ENCODE data around the gene GPC5.
A peak's percentile ranks its signal among the peaks of the same experiment; 100 is the strongest.
"Not testable (repeated sequence)": the region's sequence is repeated elsewhere in the genome, so short reads cannot be mapped to it uniquely, and the experiment has no call there.

Gene GPC5

DNA sequence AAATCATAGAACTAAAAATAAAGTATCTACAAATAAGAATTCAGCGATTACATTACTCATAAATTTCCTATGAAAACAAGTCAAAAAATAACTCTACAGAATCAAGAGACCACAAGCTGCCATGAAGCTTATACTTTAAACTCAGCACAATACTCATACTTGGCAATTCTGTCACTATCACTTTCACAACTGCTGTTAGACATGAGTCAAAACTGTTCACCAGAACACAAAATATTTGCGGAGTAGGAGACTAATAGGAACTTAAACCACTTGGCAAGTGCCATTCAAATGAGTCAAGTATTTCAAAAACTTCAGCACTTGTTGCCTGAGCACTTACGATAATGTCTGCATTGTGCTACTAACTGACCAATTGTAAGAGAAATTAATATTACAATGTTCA, 1440.4 kb downstream of the GPC5 start:
- peak; percentile 81 for DNase-seq (ENCODE audit: low read depth)

GRCh38 chr13:92842145-92842544, 1443.7 kb downstream of the GPC5 start:
- DNase-seq (ENCODE audit: low read depth), result peak; percentile 69

DNA sequence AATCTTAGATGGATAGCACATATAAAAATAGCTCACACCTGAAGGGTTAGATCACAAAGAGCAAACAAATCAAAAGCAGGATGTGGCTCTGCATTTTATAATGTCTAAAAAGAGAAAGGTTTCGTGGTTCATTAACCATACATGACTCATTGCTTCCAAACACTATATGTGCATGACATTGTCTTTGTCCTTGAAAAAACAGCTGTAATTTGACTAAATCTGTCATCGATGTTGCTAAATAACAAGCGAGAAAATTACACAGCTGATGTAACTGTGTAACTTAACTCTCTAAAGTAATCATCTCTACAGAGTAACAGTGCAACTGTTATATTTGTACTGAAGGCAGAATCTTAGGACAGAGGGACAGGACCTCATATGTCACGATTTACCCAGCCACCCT, 1445.1 kb downstream of the GPC5 start:
- DNase-seq (ENCODE audit: low read depth), result peak; percentile 51

DNA sequence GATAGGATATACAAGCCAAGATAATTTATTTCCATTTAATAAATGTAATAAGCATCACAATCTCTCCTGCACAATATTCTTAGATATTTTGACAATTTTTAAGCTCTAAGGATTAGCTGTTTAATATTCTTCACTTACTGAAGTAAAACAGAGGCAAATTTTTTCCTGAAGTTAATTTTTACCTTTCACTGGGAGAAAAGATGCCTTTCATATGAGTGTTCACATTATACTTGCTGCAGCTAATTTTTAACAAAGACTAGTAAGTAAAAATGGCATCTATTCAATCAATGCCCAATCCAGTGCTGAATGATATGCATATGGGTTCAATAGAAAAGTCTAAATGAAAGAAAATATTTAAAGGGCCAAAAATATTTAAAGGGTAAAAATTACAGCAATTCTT, 1451.0 kb downstream of the GPC5 start:
- no peak for DNase-seq (ENCODE audit: low read depth)

DNA sequence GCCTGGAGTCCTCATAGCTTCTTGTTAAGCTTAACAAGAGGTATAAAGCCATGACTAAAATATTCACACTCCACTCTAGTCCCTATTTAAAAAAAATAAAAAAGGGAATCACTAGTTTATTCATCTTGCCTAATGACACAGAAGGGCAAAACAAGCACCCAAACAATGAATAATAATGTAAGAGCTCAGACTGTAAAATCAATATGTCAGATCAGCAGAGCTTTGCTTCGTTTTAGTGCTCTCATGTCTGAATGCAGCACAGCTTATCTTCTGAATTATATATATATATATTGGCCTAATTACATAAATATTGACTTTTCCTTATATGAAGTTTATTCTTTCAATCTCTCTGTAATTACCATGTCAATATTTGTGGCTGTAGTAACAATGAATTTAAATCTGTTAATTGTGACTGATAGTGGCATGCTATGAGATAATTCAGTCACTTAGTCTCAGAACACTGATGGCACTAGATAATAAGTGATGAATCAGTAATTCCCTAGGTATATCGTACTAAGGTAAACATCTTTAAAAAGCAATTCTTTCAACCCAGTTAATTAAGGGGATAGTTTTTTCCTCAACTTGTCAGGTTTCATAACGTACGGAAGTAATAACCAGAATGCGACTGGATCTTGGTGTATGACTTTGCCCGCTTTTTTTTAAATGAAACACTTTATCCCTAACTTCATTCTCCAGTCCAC, 1466.3 kb downstream of the GPC5 start:
- no peak for DNase-seq (ENCODE audit: low read depth)

GRCh38 chr13:92873029-92873428, 1474.6 kb downstream of the GPC5 start:
- no peak for DNase-seq (ENCODE audit: low read depth)

DNA sequence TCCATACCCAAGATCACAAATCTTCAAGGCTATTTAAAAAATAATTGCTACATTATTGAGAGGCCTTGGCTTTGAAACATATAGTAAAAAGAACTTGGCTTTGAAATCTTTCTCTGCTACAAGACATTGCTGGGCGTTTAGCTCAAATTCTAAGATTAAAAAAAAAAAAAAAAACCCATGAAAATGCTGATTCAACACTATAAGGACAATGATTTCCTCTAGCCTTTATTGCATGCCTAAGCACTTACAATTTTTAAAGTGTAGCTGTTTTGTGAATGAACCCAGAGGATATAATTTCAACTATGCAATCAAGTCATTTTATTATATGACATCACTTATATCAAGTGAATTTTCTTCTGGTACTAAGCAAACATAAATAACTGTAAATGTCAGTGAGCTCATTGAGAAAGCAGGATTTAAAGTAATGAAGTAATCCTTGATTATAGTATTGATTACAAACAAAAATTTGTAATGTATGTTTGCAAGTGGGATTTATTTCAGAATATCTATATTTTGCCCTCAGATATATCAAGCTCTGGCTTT, 1488.2 kb downstream of the GPC5 start:
- DNase-seq (ENCODE audit: low read depth), result no peak

DNA sequence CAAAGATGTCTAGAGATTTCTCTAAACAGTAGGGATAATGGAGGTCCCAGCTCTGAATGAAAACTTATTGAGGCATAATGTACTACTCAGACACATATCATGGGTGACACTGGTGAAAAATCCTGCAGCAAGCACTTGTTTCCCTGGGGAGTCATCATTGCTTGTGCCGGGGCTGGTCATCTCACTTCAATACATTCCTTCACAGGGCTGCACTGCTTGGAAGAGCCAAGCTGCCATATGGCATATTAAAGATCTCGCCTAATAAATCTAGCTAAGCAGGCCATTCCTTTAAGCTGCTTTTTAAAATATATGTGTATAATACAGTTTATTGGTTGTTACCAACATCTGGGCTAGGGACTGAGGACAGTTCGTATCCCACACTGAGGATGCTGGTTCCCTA, 1496.0 kb downstream of the GPC5 start:
- DNase-seq (ENCODE audit: low read depth), result no peak

- DNase-seq (ENCODE audit: low read depth), result peak; percentile 1
Measured at GRCh38 chr13:92896842-92897241, 1498.4 kb downstream of the GPC5 start.

DNA sequence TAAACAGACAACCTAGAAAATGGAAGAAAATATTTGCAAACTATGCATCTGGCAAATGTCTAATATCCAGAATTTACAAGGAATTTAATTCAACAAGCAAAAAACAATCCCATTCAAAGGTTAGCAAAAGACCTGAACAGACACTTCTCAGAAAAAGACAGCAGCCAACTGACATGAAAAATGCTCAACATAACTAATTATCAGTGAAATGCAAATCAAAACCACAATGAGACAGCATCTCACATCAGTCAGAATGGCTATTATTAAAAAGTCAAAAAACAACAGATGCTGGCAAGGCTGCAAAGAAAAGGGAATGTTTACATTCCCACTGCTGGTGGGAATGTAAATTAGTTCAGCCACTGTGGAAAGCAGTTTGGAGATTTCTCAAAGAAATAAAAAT, 1500.5 kb downstream of the GPC5 start:
- DNase-seq (ENCODE audit: low read depth), result not testable (repeated sequence)

GRCh38 chr13:92900446-92900845, 1502.0 kb downstream of the GPC5 start:
- no peak for DNase-seq (ENCODE audit: low read depth)

- DNase-seq (ENCODE audit: low read depth), result no peak
Measured at GRCh38 chr13:92901739-92902138, 1503.3 kb downstream of the GPC5 start.

DNA sequence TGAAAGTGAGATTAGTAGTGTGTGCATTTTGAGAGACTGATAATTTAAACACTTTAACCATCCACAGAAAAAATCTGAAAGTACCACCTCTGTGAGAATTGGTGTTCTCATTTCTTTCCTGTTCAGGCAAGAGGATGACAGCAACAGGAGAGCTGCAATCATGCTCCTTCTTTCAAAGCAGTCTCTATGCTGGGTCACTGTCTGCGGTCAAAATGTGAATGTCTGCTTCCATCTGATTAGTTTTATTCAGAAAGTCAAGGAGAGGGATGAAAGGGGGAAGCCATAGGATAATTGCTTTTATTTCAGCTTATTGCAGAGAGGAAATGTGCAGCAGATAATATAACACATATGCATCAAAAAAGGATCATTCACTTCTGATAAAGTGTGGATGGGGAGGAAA, 1514.2 kb downstream of the GPC5 start:
- no peak for DNase-seq (ENCODE audit: low read depth)

GRCh38 chr13:92913840-92914239, 1515.4 kb downstream of the GPC5 start:
- no peak for DNase-seq (ENCODE audit: low read depth)
